ENCODE results near the gene RUFY1.
"Not testable (repeated sequence)": the region's sequence is repeated elsewhere in the genome, so short reads cannot be mapped to it uniquely, and the experiment has no call there.

The RUFY1 gene

DNA sequence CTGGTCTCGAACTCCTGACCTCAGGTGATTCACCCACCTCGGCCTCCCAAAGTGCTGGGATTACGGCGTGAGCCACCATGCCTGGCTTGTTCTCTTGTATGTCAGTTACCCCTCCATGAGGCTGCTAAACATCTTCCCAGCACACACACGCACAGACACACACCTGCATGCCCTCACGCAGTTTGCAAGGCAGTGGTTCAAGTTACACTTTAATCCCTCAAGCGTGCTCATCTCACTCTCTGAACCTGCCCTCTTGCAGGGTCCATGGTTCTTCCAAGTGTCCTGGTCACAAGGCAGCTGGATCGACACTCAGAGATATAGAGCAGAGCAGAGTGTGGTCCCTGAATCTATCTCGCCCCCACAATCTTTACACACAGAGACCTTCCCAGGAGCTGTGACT is 34.1 kb upstream of the RUFY1 start:
- Histone ChIP-seq H3K27me3 (ENCODE audit: control insufficient read depth in 2 of 2, insufficient read depth in 2 of 2, low read length in 2 of 2) (peaks cover 0 to 2% of the 10 kb centered on the region in 2 donors), H3K36me3 (ENCODE audit: control insufficient read depth in 2 of 2, insufficient read depth in 2 of 2, low read length in 2 of 2) (no peaks in the 10 kb centered on the region), H3K27ac (ENCODE audit: low read depth in 2 of 2, low read length in 2 of 2) (no peak overlapping the region), H3K9me3 (ENCODE audit: control insufficient read depth in 2 of 2, low read length in 2 of 2) (no peaks in the 10 kb centered on the region), H3K4me1 (ENCODE audit: control insufficient read depth in 2 of 2, insufficient read depth in 2 of 2, low read length in 2 of 2) (no peaks in the 10 kb centered on the region), H3K9ac (ENCODE audit: low read depth in 1 of 2, low read length in 2 of 2) (no peak overlapping the region), H3K4me3 (ENCODE audit: low read length in 2 of 2) (no peak overlapping the region)

DNA sequence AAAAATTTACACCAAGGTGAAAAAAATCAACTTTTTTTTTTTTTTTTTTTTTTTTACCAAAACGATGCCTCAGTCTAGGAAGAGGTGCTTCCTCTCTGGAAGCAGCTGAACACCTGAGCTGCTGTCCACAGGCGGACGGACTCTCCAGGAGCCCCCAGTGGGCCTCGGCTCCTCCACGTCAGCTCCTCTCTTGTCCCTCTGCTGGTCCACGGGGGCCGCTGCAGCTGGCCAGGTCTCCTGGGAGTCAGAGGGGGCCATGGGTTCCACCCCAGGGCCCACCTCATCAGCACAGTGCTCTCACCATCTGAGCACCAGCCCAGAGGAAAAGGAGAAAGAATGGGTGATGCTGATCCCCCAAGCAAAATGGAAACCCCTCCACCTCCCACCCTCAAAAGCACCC is 32.6 kb upstream of the RUFY1 start:
- not testable (repeated sequence) for H3K9ac ChIP-seq (ENCODE audit: low read depth in 1 of 2, low read length in 2 of 2); H3K4me3 ChIP-seq (ENCODE audit: low read length in 2 of 2); H3K4me1 ChIP-seq (ENCODE audit: control insufficient read depth in 2 of 2, insufficient read depth in 2 of 2, low read length in 2 of 2); H3K9me3 ChIP-seq (ENCODE audit: control insufficient read depth in 2 of 2, low read length in 2 of 2); H3K27ac ChIP-seq (ENCODE audit: low read depth in 2 of 2, low read length in 2 of 2); H3K27me3 ChIP-seq (ENCODE audit: control insufficient read depth in 2 of 2, insufficient read depth in 2 of 2, low read length in 2 of 2); H3K36me3 ChIP-seq (ENCODE audit: control insufficient read depth in 2 of 2, insufficient read depth in 2 of 2, low read length in 2 of 2)

DNA sequence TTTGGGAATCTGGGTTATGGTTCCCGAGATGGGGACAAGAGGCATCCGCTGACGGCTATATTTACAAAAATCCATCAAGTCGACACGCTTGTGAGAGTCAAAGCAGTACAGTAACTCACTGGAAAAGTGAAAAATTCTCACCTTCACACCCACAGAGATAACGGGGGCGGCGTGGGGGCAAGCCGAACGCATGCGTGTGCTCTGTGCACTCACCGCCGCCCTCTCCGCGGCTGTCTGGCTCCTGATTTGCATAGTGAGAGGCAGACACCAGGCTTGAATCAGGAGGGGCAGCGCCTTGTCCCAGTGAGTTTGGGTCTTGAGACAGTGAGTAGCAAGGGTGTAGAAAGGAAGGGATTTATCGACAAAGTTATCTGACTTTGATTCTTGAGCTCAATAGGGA is 32.0 kb upstream of the RUFY1 start:
- H3K4me1 ChIP-seq (ENCODE audit: control insufficient read depth in 2 of 2, insufficient read depth in 2 of 2, low read length in 2 of 2); H3K9me3 ChIP-seq (ENCODE audit: control insufficient read depth in 2 of 2, low read length in 2 of 2); H3K9ac ChIP-seq (ENCODE audit: low read depth in 1 of 2, low read length in 2 of 2); H3K27me3 ChIP-seq (ENCODE audit: control insufficient read depth in 2 of 2, insufficient read depth in 2 of 2, low read length in 2 of 2); H3K4me3 ChIP-seq (ENCODE audit: low read length in 2 of 2); H3K27ac ChIP-seq (ENCODE audit: low read depth in 2 of 2, low read length in 2 of 2); H3K36me3 ChIP-seq (ENCODE audit: control insufficient read depth in 2 of 2, insufficient read depth in 2 of 2, low read length in 2 of 2): not testable (repeated sequence)

DNA sequence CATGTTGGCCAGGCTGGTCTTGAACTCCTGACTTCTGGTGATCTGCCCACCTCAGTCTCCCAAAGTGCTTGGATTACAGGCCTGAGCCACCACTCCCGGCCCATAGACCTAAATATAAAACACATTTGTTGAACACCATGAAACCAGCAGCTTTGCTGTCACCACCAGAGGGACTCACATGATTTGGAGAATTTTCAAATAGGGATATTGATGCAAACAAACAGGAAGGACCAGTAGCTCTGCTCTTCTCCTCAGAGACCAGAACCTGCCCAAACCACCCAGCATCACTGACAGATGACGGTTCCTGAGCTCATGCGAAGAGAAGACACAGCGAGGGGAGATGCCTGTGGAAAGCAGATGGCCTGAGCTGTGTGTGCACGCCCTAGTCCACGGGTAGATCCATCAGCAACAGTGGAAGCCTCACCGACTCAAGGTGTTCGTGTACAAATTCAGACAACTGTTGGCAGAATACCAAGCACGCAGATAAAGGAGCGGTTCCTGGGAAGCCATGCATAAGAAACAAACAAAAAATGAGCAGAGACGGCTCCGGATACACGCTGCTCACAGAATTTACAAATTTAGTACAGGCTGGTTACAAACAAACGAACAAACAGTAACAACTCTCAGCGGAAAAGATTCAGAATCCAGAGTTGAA is 30.8 kb upstream of the RUFY1 start:
- not testable (repeated sequence) for H3K36me3 ChIP-seq (ENCODE audit: control insufficient read depth in 2 of 2, insufficient read depth in 2 of 2, low read length in 2 of 2); H3K27me3 ChIP-seq (ENCODE audit: control insufficient read depth in 2 of 2, insufficient read depth in 2 of 2, low read length in 2 of 2); H3K9ac ChIP-seq (ENCODE audit: low read depth in 1 of 2, low read length in 2 of 2); H3K27ac ChIP-seq (ENCODE audit: low read depth in 2 of 2, low read length in 2 of 2); H3K4me1 ChIP-seq (ENCODE audit: control insufficient read depth in 2 of 2, insufficient read depth in 2 of 2, low read length in 2 of 2); H3K9me3 ChIP-seq (ENCODE audit: control insufficient read depth in 2 of 2, low read length in 2 of 2); H3K4me3 ChIP-seq (ENCODE audit: low read length in 2 of 2)

DNA sequence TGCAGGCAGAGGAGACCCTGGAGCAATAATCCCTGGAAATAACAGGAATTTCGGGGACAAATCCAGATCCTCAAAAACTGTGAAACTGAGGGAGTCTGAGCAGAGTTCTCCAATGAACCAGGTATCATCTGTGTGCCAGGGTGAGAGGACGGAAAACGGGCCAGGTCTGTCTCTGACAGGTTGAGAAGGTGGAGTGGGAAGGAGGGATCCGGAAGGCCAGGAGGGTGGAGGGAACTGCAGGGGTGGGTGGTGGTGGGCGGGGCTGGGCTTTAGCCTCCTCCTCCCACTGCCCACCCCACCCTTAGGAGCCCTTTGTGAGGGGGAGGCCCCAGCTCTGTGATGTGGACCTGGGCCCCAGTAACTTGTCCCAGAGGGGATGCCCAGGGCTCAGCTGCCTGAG is 28.2 kb upstream of the RUFY1 start:
- H3K27me3 ChIP-seq (ENCODE audit: control insufficient read depth in 2 of 2, insufficient read depth in 2 of 2, low read length in 2 of 2); H3K4me3 ChIP-seq (ENCODE audit: low read length in 2 of 2); H3K9ac ChIP-seq (ENCODE audit: low read depth in 1 of 2, low read length in 2 of 2); H3K36me3 ChIP-seq (ENCODE audit: control insufficient read depth in 2 of 2, insufficient read depth in 2 of 2, low read length in 2 of 2); H3K4me1 ChIP-seq (ENCODE audit: control insufficient read depth in 2 of 2, insufficient read depth in 2 of 2, low read length in 2 of 2); H3K9me3 ChIP-seq (ENCODE audit: control insufficient read depth in 2 of 2, low read length in 2 of 2); H3K27ac ChIP-seq (ENCODE audit: low read depth in 2 of 2, low read length in 2 of 2): not testable (repeated sequence)

DNA sequence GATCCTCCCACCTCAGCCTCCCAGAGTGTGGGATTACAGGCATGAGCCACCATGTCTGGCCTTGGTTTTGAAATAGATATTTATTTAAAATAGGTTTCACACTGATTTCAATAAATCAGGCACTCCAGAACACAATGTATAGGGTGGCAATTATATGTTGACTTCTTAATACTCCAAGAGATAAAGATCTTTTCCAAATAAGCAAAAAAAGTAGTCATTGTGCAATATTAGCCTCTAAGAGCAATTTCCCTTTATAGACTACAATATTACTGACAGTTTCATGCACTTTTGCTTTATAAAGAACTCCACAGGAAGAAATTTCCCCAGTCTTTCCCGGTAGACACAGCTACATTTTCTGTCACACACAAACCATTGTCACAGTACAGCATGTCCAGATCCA is 23.4 kb upstream of the RUFY1 start:
- H3K36me3 ChIP-seq (ENCODE audit: control insufficient read depth in 2 of 2, insufficient read depth in 2 of 2, low read length in 2 of 2): no peaks in the 10 kb centered on the region
- no peak overlapping the region for H3K4me3 ChIP-seq (ENCODE audit: low read length in 2 of 2)
- no peaks in the 10 kb centered on the region for H3K27me3 ChIP-seq (ENCODE audit: control insufficient read depth in 2 of 2, insufficient read depth in 2 of 2, low read length in 2 of 2)
- H3K9me3 ChIP-seq (ENCODE audit: control insufficient read depth in 2 of 2, low read length in 2 of 2): no peaks in the 10 kb centered on the region
- no peaks in the 10 kb centered on the region for H3K4me1 ChIP-seq (ENCODE audit: control insufficient read depth in 2 of 2, insufficient read depth in 2 of 2, low read length in 2 of 2)
- no peak overlapping the region for H3K9ac ChIP-seq (ENCODE audit: low read depth in 1 of 2, low read length in 2 of 2)
- no peak overlapping the region for H3K27ac ChIP-seq (ENCODE audit: low read depth in 2 of 2, low read length in 2 of 2)

DNA sequence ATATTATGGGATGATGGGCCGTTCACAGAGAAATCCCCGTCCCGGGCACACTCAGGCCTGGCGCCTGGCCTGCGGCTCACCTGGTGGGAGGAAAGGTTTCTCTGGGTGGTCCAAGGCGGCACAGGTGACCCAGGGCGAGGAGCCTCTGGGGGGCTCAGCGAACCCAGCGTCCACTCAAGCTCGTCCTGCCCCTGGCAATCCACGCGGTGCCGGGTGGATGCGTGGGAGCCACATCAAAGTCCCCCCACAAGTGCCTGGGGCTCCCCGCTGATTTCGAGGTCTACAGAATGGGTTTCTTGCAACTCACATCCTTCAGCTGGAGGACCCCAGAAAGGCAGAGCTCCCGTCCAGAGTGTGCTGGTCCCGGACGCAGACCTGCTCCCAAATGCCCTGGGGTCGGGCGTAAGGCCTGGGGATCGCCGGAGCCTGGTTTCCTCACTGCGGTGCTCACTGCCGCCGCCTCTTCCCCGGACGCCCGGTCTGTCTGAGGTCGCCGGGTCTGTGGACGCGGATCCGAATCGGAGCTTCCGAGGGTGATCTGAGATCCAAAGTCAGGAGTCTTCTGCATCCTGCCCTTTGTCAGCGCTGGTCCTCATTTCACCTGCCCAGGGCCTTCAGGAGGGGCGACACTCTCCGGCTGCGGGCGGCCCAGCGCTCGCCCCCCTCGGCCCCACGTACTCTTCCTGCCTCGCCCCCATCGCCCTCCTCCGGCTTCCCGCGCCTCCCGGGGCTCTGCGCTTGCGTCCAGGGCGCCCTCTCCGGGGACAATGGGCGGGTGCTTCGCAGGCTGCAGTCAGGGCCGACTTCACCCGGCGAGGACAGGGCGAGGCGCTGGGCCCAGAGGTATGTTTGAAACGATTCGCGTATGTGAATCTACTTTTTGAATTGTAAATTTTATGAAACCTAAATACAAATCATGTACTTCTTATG is 20.0 kb upstream of the RUFY1 start:
- Histone ChIP-seq H3K27me3 (ENCODE audit: control insufficient read depth in 2 of 2, insufficient read depth in 2 of 2, low read length in 2 of 2) (no peaks in the 10 kb centered on the region), H3K27ac (ENCODE audit: low read depth in 2 of 2, low read length in 2 of 2) (no peak overlapping the region), H3K4me3 (ENCODE audit: low read length in 2 of 2) (peak overlapping the region; percentile 55 to 68), H3K9ac (ENCODE audit: low read depth in 1 of 2, low read length in 2 of 2) (peak overlapping the region; percentile 59 to 65), H3K9me3 (ENCODE audit: control insufficient read depth in 2 of 2, low read length in 2 of 2) (no peaks in the 10 kb centered on the region), H3K4me1 (ENCODE audit: control insufficient read depth in 2 of 2, insufficient read depth in 2 of 2, low read length in 2 of 2) (no peaks in the 10 kb centered on the region), H3K36me3 (ENCODE audit: control insufficient read depth in 2 of 2, insufficient read depth in 2 of 2, low read length in 2 of 2) (no peaks in the 10 kb centered on the region)

DNA sequence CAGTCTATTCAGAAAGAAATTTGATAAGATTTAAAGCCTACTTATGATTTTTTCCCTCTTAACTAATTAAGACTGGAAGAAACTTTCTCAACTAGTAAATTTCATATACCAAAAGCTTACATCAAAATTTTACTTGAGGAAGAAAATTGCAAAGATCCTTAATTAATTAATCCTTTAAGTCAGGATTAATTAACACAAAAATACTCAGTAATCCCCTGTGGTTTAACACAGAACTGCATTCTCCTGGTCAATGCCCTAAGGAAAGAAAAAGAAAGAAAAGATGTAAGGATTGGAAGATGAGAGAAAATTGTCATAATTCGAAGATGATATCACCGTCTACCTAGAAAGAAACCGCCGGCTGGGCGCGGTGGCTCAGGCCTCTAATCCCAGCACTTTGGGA is 17.3 kb upstream of the RUFY1 start:
- H3K9me3 ChIP-seq (ENCODE audit: control insufficient read depth in 2 of 2, low read length in 2 of 2): no peaks in the 10 kb centered on the region
- no peak overlapping the region for H3K4me3 ChIP-seq (ENCODE audit: low read length in 2 of 2)
- no peak overlapping the region for H3K27ac ChIP-seq (ENCODE audit: low read depth in 2 of 2, low read length in 2 of 2)
- no peaks in the 10 kb centered on the region for H3K4me1 ChIP-seq (ENCODE audit: control insufficient read depth in 2 of 2, insufficient read depth in 2 of 2, low read length in 2 of 2)
- H3K9ac ChIP-seq (ENCODE audit: low read depth in 1 of 2, low read length in 2 of 2): no peak overlapping the region
- no peaks in the 10 kb centered on the region for H3K27me3 ChIP-seq (ENCODE audit: control insufficient read depth in 2 of 2, insufficient read depth in 2 of 2, low read length in 2 of 2)
- no peaks in the 10 kb centered on the region for H3K36me3 ChIP-seq (ENCODE audit: control insufficient read depth in 2 of 2, insufficient read depth in 2 of 2, low read length in 2 of 2)

DNA sequence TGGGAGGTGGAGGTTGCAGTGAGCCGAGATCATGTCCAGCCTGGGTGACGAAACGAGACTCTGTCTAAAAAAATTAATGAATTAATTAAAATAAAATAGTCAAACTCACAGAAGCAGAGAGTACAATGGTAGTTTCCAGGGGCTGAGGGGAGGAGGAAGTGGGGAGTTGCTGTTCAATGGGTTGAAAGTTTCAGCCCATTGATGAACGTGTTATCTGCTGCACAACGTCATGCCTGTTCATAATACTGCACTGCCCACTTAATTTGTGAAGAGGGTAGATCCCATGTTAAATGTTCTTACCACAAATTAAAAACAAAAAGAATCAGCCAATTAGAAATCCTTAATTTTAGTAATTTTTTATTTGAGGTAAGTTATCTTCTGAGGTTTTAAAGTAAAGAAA is 16.4 kb upstream of the RUFY1 start:
- Histone ChIP-seq H3K36me3 (ENCODE audit: control insufficient read depth in 2 of 2, insufficient read depth in 2 of 2, low read length in 2 of 2) (no peaks in the 10 kb centered on the region), H3K27ac (ENCODE audit: low read depth in 2 of 2, low read length in 2 of 2) (no peak overlapping the region), H3K4me3 (ENCODE audit: low read length in 2 of 2) (no peak overlapping the region), H3K9ac (ENCODE audit: low read depth in 1 of 2, low read length in 2 of 2) (no peak overlapping the region), H3K27me3 (ENCODE audit: control insufficient read depth in 2 of 2, insufficient read depth in 2 of 2, low read length in 2 of 2) (no peaks in the 10 kb centered on the region), H3K9me3 (ENCODE audit: control insufficient read depth in 2 of 2, low read length in 2 of 2) (no peaks in the 10 kb centered on the region), H3K4me1 (ENCODE audit: control insufficient read depth in 2 of 2, insufficient read depth in 2 of 2, low read length in 2 of 2) (no peaks in the 10 kb centered on the region)

DNA sequence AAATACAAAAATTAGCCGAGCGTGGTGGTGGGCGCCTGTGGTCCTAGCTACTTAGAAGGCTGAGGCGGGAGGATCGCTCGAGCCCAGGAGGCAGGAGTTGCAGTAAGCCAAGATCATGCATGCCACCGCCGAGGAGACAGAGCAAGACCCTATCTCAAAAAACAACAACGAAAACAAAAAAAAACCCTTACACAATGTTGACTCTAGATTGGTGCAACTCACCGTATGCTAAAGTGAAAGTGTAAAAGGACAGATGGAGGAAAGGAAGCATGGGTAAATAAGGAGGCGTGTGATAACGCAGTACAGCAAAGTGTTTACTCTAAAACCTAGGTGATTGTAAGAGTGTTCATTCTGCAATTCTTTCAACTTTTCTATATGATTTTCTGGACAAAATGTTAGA is 15.9 kb upstream of the RUFY1 start:
- H3K9ac ChIP-seq (ENCODE audit: low read depth in 1 of 2, low read length in 2 of 2): no peak overlapping the region
- H3K27me3 ChIP-seq (ENCODE audit: control insufficient read depth in 2 of 2, insufficient read depth in 2 of 2, low read length in 2 of 2): no peaks in the 10 kb centered on the region
- H3K4me3 ChIP-seq (ENCODE audit: low read length in 2 of 2): peak overlapping the region; percentile 16 to 34
- no peaks in the 10 kb centered on the region for H3K36me3 ChIP-seq (ENCODE audit: control insufficient read depth in 2 of 2, insufficient read depth in 2 of 2, low read length in 2 of 2)
- no peaks in the 10 kb centered on the region for H3K4me1 ChIP-seq (ENCODE audit: control insufficient read depth in 2 of 2, insufficient read depth in 2 of 2, low read length in 2 of 2)
- H3K27ac ChIP-seq (ENCODE audit: low read depth in 2 of 2, low read length in 2 of 2): no peak overlapping the region
- no peaks in the 10 kb centered on the region for H3K9me3 ChIP-seq (ENCODE audit: control insufficient read depth in 2 of 2, low read length in 2 of 2)
